SK-N-MC (cell line): ENCODE data around the gene FOXJ1.
A peak's percentile ranks its signal among the peaks of the same experiment; 100 is the strongest.

Source experiments
- DNase-seq: peaks from one replicate; pipeline ENCODE4 v3.0.0-alpha.2; 2011; ENCODE audit warnings: low read depth, low spot score
- H3K27ac ChIP-seq: fragments of 200-600 bp; sonication (generic); 2 replicates; pipeline ENCODE4 v1.5.1; 2016; ENCODE audit warnings: mixed run types
- H3K36me3 ChIP-seq: fragments of 200-600 bp; sonication (generic); 2 replicates; pipeline ENCODE4 v1.6.1; 2017; ENCODE audit warnings: antibody characterized with exemption, low read length, mixed read lengths; ENCODE audit not compliant: insufficient read depth
- H3K4me3 ChIP-seq: fragments of 200-600 bp; sonication (generic); 2 replicates; pipeline ENCODE4 v1.5.1; 2016
- H3K9ac ChIP-seq: fragments of 200-600 bp; sonication (generic); 2 replicates; pipeline ENCODE4 v1.8.0; 2017; ENCODE audit warnings: mixed run types, mixed read lengths; ENCODE audit not compliant: insufficient read length
- H3K9me3 ChIP-seq: fragments of 200-600 bp; sonication (generic); 2 replicates; pipeline ENCODE4 v1.6.1; 2017; ENCODE audit warnings: low read depth, mild to moderate bottlenecking, antibody characterized with exemption, low read length, moderate library complexity, mixed read lengths
- EZH2 ChIP-seq: fragments of 200-600 bp; sonication (generic); IDR thresholded peaks from one replicate; pipeline ENCODE4 v1.6.1; 2017; ENCODE audit warnings: antibody characterized with exemption
- FOXP2 ChIP-seq: optimal IDR thresholded peaks from 2 replicates; pipeline ENCODE3; 2011; ENCODE audit warnings: mild to moderate bottlenecking, moderate library complexity; ENCODE audit not compliant: insufficient read depth; ENCODE audit errors: extremely low read length, control extremely low read depth
- POLR2AphosphoS5 ChIP-seq: IDR thresholded peaks from 2 replicates; pipeline ENCODE4 v1.6.1; 2012; ENCODE audit warnings: mild to moderate bottlenecking, low read depth, low read length, borderline replicate concordance

FOXJ1 gene

DNA sequence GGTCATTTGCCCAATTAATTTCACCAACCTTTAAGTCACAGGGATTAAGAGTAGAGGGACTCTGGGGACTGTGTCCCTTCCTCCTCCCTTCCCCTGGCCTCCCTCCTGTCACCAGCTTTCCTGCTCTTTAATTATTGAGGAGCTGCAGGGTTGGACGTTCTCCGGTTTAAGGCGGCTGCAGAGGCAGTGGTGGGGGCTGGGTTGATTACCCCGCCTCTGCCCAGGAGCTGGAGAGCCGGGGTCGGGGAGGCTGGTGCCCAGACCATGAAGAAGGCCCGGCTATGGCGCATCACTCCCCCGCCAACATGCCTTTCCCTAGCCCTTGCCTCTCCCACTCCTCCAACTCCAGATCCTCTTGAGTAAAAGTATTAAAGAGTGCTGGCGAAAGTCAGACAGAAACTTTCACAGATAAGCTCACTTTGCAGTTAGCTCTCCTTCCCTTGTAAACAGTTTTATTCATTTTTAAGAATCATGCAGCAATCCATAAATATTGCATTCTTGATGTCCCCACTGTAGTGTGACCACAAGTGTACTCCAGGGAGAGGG, 1.1 kb upstream of the FOXJ1 start:
- Histone ChIP-seq H3K27ac (peak overlapping the region; percentile 88), H3K36me3 (no peaks in the 10 kb centered on the region), H3K9ac (peak overlapping the region; percentile 87), H3K4me3 (peak overlapping the region; percentile 84), H3K9me3 (no peaks in the 10 kb centered on the region)
- DNase-seq, result no peak
- TF ChIP-seq POLR2AphosphoS5, result no peak
- no peak for TF ChIP-seq EZH2
- no peak for TF ChIP-seq FOXP2

DNA sequence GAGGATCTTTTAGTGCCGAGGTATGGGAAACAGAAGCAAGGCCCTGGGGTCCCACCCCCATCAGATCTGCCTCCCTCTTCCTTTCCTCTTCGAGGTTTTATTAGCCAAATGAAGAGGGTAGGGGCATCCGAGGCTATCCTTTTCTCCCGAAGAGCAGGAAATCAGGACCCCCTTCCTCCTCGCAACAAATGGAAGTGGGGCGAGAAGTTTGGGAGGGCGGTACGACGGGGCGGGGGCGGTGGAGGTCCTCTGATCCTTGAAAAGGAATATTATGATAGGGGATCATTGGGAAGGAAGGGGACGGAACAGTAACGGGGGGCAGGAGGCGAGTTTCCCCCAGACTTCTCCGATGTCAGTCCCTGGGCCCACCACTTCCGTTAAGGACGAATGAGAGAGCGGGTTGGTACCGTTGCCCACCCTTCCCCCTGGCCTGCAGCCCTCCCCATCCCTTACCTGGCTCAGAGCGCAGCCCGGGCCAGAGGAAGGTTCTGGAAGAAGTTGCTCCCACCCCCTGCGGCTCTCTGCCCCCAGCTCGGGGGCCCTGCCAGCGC, 309 bp downstream of the FOXJ1 start:
- no peak overlapping the region for H3K27ac ChIP-seq
- no peak for DNase-seq
- no peak overlapping the region for H3K9ac ChIP-seq
- no peaks in the 10 kb centered on the region for H3K36me3 ChIP-seq
- no peaks in the 10 kb centered on the region for H3K9me3 ChIP-seq
- TF ChIP-seq EZH2, result no peak
- no peak for TF ChIP-seq FOXP2
- no peak for TF ChIP-seq POLR2AphosphoS5
- H3K4me3 ChIP-seq, result peak overlapping the region; percentile 84

DNA sequence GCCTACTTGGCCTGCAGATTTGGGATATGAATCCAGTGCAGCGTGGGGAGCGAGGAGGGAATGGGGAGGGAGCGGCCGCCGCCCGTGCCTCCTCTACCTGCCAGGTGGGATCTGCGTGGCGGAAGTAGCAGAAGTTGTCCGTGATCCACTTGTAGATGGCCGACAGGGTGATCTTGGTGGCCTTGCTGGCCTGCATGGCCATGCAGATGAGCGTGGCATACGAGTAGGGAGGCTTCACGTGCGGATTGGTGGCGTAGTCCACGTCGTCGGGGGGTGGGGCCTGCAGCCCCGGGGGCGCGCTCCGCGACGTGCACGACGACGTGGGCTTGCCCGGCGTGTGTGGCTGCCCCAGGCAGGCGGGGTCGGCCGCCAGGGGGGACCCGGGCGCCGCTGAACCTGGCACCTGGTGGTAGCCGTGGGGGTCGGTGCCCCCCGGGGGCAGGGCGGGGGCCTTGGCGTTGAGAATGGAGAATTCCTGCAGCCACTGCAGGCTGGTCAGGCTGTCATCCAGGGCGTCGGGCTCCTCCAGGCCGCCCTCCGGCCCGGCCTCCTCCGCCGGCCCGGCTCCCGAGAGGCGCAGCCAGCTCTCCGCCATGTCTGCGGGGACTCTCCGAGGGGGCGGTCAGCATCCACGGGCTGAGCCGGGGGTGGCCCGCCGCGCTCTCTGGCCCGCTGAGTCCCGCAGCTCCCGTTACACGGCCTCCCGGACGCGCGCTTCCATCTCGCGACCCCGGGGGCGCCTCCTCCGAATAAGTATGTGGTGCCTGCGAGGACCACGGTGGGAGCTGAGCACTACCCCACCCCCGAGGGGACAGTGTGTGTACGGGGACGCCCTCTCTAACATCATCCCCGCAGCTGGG, 1.0 kb downstream of the FOXJ1 start:
- DNase-seq, result no peak
- TF ChIP-seq POLR2AphosphoS5 (no peak), FOXP2 (no peak), EZH2 (no peak)
- H3K9me3 ChIP-seq, result no peaks in the 10 kb centered on the region
- H3K4me3 ChIP-seq, result no peak overlapping the region
- no peak overlapping the region for H3K27ac ChIP-seq
- H3K9ac ChIP-seq, result no peak overlapping the region
- H3K36me3 ChIP-seq, result no peaks in the 10 kb centered on the region

DNA sequence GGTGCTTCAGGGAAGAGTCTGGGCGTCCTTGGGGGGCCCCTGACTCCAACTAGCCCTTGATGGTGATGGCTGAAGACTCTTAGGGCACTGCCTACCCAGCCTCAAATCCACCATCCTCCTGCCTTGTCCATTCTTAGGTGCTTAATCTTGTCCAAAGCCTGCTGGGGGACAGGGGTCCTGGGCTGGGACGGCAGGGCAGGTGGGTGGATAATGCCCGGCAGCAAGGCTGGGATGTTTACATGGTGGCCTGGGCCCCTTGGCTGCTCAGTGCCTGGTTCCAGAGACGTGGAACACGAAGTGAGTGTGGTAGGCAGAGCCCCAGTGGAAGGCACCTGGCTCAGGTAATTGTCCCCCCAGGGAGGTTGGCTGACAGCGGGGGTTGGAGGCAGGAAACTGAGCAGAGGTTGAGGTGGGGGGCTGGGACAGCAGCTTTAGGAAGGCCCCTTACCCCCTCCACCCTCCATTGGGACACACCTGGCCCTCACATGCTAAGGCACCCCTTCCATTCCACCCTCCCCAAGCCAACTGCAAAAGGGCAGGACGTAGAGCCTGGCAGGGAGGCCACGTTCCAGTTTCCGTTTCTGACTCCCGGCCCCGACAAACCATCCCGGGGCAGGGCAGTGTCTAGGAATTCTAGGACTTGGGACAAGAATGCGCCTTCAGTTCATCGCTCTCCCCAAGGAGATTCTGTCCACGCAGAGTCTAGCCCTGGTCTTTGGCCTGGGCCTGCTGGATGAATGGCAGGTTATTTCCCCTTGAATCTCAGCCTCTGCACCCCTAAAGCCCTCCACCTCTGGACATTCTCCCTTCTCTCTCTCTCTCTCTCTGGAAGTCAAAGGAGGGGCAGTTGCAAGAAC, 1.9 kb downstream of the FOXJ1 start:
- Histone ChIP-seq H3K36me3 (no peaks in the 10 kb centered on the region), H3K4me3 (no peak overlapping the region), H3K27ac (no peak overlapping the region), H3K9me3 (no peaks in the 10 kb centered on the region), H3K9ac (no peak overlapping the region)
- no peak for DNase-seq
- TF ChIP-seq POLR2AphosphoS5, result no peak
- TF ChIP-seq FOXP2, result no peak
- TF ChIP-seq EZH2, result no peak

DNA sequence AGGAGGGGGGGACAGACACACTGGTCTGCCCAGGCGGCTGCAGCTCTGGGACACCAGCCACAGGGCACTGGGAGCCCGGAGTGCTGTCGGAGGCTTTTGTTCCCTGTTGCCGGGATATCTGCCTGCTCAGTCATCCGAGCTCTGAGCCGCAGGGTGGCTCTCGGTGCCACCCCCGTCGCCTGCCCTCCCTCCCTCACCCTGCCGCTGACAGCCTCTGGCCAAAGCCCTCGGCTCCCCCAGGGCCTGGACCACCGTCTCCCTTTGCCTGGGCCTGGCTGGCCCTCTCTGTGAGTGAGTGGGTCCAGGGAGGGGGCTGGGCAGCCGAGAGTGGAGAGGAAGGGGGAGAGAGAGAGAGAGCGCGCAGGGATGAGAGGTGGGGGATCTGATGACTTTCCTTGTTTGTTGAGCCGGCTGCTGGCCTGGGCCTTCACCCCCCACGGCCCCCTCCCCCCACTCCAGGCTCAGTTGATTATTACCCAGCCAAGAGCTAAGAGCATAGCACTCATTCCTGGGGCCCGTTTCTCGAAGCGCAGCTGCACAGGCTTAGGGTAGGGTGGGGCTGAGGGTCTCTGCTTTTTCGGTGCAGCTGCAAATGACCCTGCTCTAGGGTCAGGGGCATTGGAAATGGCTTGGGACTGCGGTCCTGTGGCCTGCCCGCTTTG, 2.7 kb downstream of the FOXJ1 start:
- no peak overlapping the region for H3K27ac ChIP-seq
- no peaks in the 10 kb centered on the region for H3K36me3 ChIP-seq
- H3K9ac ChIP-seq, result no peak overlapping the region
- H3K4me3 ChIP-seq, result no peak overlapping the region
- DNase-seq, result no peak
- no peaks in the 10 kb centered on the region for H3K9me3 ChIP-seq
- no peak for TF ChIP-seq EZH2
- TF ChIP-seq POLR2AphosphoS5, result no peak
- no peak for TF ChIP-seq FOXP2

DNA sequence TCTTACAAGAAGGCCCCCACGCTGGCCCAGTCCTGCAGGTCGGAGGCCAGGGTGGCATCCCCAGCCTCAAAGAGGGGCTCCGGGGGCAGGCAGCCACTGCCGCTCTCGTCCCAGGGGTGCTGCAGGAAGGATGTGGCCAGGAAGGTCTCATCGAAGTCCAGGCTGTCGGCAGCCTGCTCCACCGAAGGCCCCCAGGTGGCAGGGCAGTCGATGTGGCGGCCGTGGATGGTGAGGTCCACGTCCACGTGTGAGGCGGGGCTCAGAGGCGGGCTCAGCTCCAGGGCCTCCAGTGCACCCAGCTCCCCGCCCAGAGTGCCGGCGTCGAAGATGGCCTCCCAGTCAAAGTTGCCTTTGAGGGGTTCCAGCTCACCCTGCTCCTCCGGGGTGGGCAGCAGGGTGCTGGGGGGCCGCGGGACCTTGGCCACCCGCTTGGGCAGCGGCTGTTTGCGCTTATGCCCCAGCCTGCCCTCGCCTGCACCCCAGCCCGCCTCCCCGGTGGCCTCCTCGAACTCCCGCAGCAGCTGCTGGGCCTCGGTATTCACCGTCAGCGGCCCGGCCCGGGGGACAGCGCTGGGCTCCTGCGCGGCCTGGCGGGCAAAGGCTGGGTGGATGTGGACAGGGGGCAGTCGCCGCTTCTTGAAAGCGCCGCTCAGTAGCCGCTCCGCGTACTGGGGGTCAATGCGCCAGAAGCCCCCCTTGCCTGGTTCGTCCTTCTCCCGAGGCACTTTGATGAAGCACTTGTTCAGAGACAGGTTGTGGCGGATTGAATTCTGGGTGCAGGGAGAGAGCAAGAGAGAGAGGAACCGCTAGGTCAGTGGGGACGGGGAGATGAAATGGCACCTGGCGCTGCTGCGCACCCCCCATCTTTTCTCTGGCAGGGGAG, 3.5 kb downstream of the FOXJ1 start:
- H3K27ac ChIP-seq, result no peak overlapping the region

DNA sequence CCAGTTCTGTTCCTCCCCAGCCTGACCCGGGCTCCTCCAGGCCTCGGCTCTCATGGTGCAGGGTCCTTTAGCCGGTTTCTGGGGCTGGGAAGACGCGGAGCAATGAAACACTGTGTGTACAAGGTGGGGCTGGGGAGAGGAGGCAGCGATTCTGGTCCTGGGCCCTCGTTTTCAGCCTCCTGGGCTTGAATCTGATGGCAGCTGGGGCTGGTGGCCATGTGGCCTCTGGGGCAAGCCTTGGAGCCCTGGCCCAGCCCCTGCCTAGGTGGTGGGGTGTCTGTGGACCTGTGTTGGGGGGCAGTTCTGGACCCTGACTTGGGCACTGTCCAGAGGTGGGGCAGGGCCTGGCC, 4.1 kb downstream of the FOXJ1 start:
- Histone ChIP-seq H3K4me3 (no peak overlapping the region), H3K36me3 (no peaks in the 10 kb centered on the region), H3K9ac (no peak overlapping the region), H3K27ac (no peak overlapping the region), H3K9me3 (no peaks in the 10 kb centered on the region)
- DNase-seq, result no peak
- no peak for TF ChIP-seq POLR2AphosphoS5
- TF ChIP-seq FOXP2, result no peak
- no peak for TF ChIP-seq EZH2

More for the DNA sequence above, 3.5 kb downstream of the FOXJ1 start:
- no peak overlapping the region for H3K9ac ChIP-seq
- no peak overlapping the region for H3K4me3 ChIP-seq
- H3K36me3 ChIP-seq, result no peaks in the 10 kb centered on the region
- DNase-seq, result no peak
- no peak for TF ChIP-seq POLR2AphosphoS5
- no peak for TF ChIP-seq FOXP2
- no peak for TF ChIP-seq EZH2
- H3K9me3 ChIP-seq, result no peaks in the 10 kb centered on the region
